Spinal cord (tissue), 10 donors: Measurements from ENCODE around the gene GPR162. TPM values are rescaled to one million over a fixed set of nuclear protein-coding genes. Genes with fewer than 3 reads are reported as not detected.

Experiments
- DNase-seq, 6 donors: peaks; one replicate each; pipeline versions ENCODE4 v3.0.0 to v3.0.0-alpha.2; 2013 to 2015; ENCODE audit warnings: low spot score in 6 of 6, low read depth in 4 of 6
- H3K27ac ChIP-seq: one replicate; pipeline ENCODE4 v1.5.1; 2013; ENCODE audit warnings: low read depth, low read length, control low read depth
- H3K27me3 ChIP-seq: one replicate; pipeline ENCODE4 v1.6.1; 2013; ENCODE audit warnings: low read length; ENCODE audit not compliant: control insufficient read depth, insufficient read depth
- H3K36me3 ChIP-seq: one replicate; pipeline ENCODE4 v1.6.1; 2013; ENCODE audit warnings: low read length; ENCODE audit not compliant: control insufficient read depth, insufficient read depth
- H3K4me1 ChIP-seq: one replicate; pipeline ENCODE4 v1.6.1; 2013; ENCODE audit warnings: low read length; ENCODE audit not compliant: control insufficient read depth, insufficient read depth
- H3K4me3 ChIP-seq: one replicate; pipeline ENCODE4 v1.5.1; 2013; ENCODE audit warnings: low read depth, low read length, control low read depth
- H3K9me3 ChIP-seq: one replicate; pipeline ENCODE4 v1.6.1; 2013; ENCODE audit warnings: low read length; ENCODE audit not compliant: control insufficient read depth, insufficient read depth
- WGBS: methylation state at CpG from one replicate; pipeline ENCODE4 v1.1.5; 2013; ENCODE audit warnings: missing lambda C conversion rate; ENCODE audit not compliant: insufficient coverage; 5-methylcytosine and 5-hydroxymethylcytosine counted together
- polyA plus RNA-seq, 2 donors: library from polyadenylated mRNA; unstranded; fragments of 120-200 nt; gene quantifications; one replicate each; pipeline ENCODE4 v1.2.1, GENCODE V29; 2013; ENCODE audit not compliant: insufficient read length in 2 of 2
- total RNA-seq, 2 donors: library from RNA; depleted of rRNA in 1 of 2; stranded (reverse); fragments of 120-200 nt in 1 of 2; fragments of >200 nt in 1 of 2; gene quantifications; one replicate each; pipeline versions ENCODE4 v1.2.3 to v1.2.4, GENCODE V29; 2013 to 2014
- donor health status: healthy.

The GPR162 gene
- total and polyA plus RNA-seq, 4 donors, result 43.4 to 128 (median 83.5) TPM

GRCh38 chr12:6842075-6842474, 20.5 kb downstream of the GPR162 start:
- Histone ChIP-seq H3K9me3 (no peaks in the 10 kb centered on the region), H3K27ac (no peak overlapping the region), H3K4me3 (no peak overlapping the region), H3K27me3 (no peaks in the 10 kb centered on the region), H3K36me3 (peaks cover 90% of the 10 kb centered on the region), H3K4me1 (peaks cover 8% of the 10 kb centered on the region)
- DNase-seq, result no peak
- WGBS, result no CpG with 5 or more reads among the region's 4 CpGs

GRCh38 chr12:6843118-6843902, 21.7 kb downstream of the GPR162 start:
- peaks cover 90% of the 10 kb centered on the region for H3K36me3 ChIP-seq
- 61% methylated on average over 15 of the region's 16 CpGs for WGBS
- no peaks in the 10 kb centered on the region for H3K9me3 ChIP-seq
- no peaks in the 10 kb centered on the region for H3K27me3 ChIP-seq
- DNase-seq, result no peak
- no peak overlapping the region for H3K27ac ChIP-seq
- peaks cover 8% of the 10 kb centered on the region for H3K4me1 ChIP-seq
- H3K4me3 ChIP-seq, result no peak overlapping the region

- Histone ChIP-seq H3K36me3 (peaks cover 86% of the 10 kb centered on the region), H3K27me3 (no peaks in the 10 kb centered on the region), H3K4me3 (no peak overlapping the region), H3K9me3 (no peaks in the 10 kb centered on the region), H3K27ac (no peak overlapping the region), H3K4me1 (peaks cover 10% of the 10 kb centered on the region)
- WGBS, result 88% methylated on average over 17 of the region's 17 CpGs
- no peak for DNase-seq
Observed at GRCh38 chr12:6845395-6845794, 23.8 kb downstream of the GPR162 start.

GRCh38 chr12:6846316-6846869, 24.8 kb downstream of the GPR162 start:
- WGBS, result 89% methylated on average over 7 of the region's 7 CpGs
- H3K36me3 ChIP-seq, result peaks cover 78% of the 10 kb centered on the region
- peaks cover 20% of the 10 kb centered on the region for H3K4me1 ChIP-seq
- no peaks in the 10 kb centered on the region for H3K9me3 ChIP-seq
- no peak overlapping the region for H3K4me3 ChIP-seq
- no peak for DNase-seq
- no peak overlapping the region for H3K27ac ChIP-seq
- H3K27me3 ChIP-seq, result no peaks in the 10 kb centered on the region

GRCh38 chr12:6847676-6848075, 26.1 kb downstream of the GPR162 start:
- Histone ChIP-seq H3K27me3 (no peaks in the 10 kb centered on the region), H3K4me3 (no peak overlapping the region), H3K9me3 (no peaks in the 10 kb centered on the region), H3K36me3 (peaks cover 73% of the 10 kb centered on the region), H3K4me1 (peaks cover 21% of the 10 kb centered on the region), H3K27ac (no peak overlapping the region)
- WGBS, result 100% methylated on average over 1 of the region's 2 CpGs
- no peak for DNase-seq

GRCh38 chr12:6849427-6849826, 27.8 kb downstream of the GPR162 start:
- no peak for DNase-seq
- no peak overlapping the region for H3K4me3 ChIP-seq
- WGBS, result 100% methylated on average over 1 of the region's 2 CpGs

GRCh38 chr12:6849976-6850560, 28.4 kb downstream of the GPR162 start:
- DNase-seq, result peak in 1 of 6 donors; percentile 16
- no peaks in the 10 kb centered on the region for H3K27me3 ChIP-seq
- H3K36me3 ChIP-seq, result peaks cover 51% of the 10 kb centered on the region
- WGBS, result 68% methylated on average over 6 of the region's 10 CpGs
- peak overlapping the region; percentile 94 for H3K4me3 ChIP-seq
- H3K27ac ChIP-seq, result no peak overlapping the region
- H3K9me3 ChIP-seq, result no peaks in the 10 kb centered on the region
- H3K4me1 ChIP-seq, result peaks cover 30% of the 10 kb centered on the region

More at GRCh38 chr12:6849427-6849826, 27.8 kb downstream of the GPR162 start:
- H3K27ac ChIP-seq, result no peak overlapping the region
- peaks cover 56% of the 10 kb centered on the region for H3K36me3 ChIP-seq
- H3K27me3 ChIP-seq, result no peaks in the 10 kb centered on the region
- peaks cover 30% of the 10 kb centered on the region for H3K4me1 ChIP-seq
- no peaks in the 10 kb centered on the region for H3K9me3 ChIP-seq

- Histone ChIP-seq H3K36me3 (peaks cover 51% of the 10 kb centered on the region), H3K27me3 (no peaks in the 10 kb centered on the region), H3K4me3 (peak overlapping the region; percentile 94), H3K27ac (no peak overlapping the region), H3K9me3 (no peaks in the 10 kb centered on the region), H3K4me1 (peaks cover 30% of the 10 kb centered on the region)
- DNase-seq, result no peak
- 14% methylated on average over 16 of the region's 16 CpGs for WGBS
Observed at GRCh38 chr12:6850796-6851152, 29.2 kb downstream of the GPR162 start.

GRCh38 chr12:6851153-6851920, 29.7 kb downstream of the GPR162 start, which contains the start of gene CDCA3:
Gene CDCA3, minus strand, starts transcription at chr12:6851286. Its CDS starts 334 bp downstream, at chr12:6850952.
- Histone ChIP-seq H3K27ac (peak within 1 kb of the TSS; percentile 100), H3K9me3 (no peaks in the 10 kb centered on the region), H3K36me3 (peaks cover 51% of the 10 kb centered on the region), H3K27me3 (no peaks in the 10 kb centered on the region), H3K4me3 (peak within 1 kb of the TSS; percentile 94), H3K4me1 (peaks cover 30% of the 10 kb centered on the region)
- peak; percentile 93 to 99 (median 95) for DNase-seq
- 0% methylated on average over 25 of the region's 37 CpGs for WGBS
